Measurements from ENCODE around the gene TMEM182. TPM values are rescaled to one million over a fixed set of nuclear protein-coding genes. Genes with fewer than 3 reads are reported as not detected.

Gene TMEM182
- total RNA-seq, 1 donor from 2014 or later = 6.1 TPM

- no peak for TF ChIP-seq CTCF (IDR thresholded peaks at IDR 0.05; ENCODE audit: insufficient read depth, low read length, severe bottlenecking)
- Histone ChIP-seq H3K36me3 (ENCODE audit: control insufficient read depth, insufficient read depth, low read length) (no peaks in the 10 kb centered on the region), H3K4me3 (ENCODE audit: low read depth, low read length) (no peak overlapping the region), H3K27me3 (ENCODE audit: control insufficient read depth, insufficient read depth, low read length) (peaks cover 1% of the 10 kb centered on the region)
- FAIRE-seq (no peak), DNase-seq (ENCODE audit: low read depth) (no peak)
Measured at GRCh38 chr2:102788885-102789260, 27.0 kb downstream of the TMEM182 start.

- FAIRE-seq = peak; percentile 58
- Histone ChIP-seq H3K4me3 (ENCODE audit: low read depth, low read length) (no peak overlapping the region), H3K27me3 (ENCODE audit: control insufficient read depth, insufficient read depth, low read length) (peaks cover 1% of the 10 kb centered on the region), H3K36me3 (ENCODE audit: control insufficient read depth, insufficient read depth, low read length) (no peaks in the 10 kb centered on the region)
- DNase-seq (ENCODE audit: low read depth) = no peak
- TF ChIP-seq CTCF (IDR thresholded peaks at IDR 0.05; ENCODE audit: insufficient read depth, low read length, severe bottlenecking) = no peak
Measured at GRCh38 chr2:102789349-102790090, 27.7 kb downstream of the TMEM182 start.

DNA sequence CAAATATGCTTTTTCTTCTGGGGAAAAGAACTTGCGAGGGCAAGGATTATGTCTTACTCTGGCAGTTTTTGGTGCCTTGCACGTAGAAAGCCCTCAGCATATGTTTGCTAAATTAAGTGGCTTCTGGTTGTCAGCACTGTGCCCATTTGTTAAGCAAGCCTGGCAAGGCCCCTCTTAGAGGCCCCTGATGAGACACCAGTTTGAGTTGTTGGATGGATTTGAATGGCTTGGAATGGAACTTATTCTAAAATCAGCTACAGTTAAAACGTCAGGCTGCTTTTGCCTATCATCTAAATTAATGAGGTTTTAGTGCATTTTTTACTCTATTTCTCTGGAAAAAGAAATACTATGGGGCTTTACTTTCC lies 28.2 kb downstream of the TMEM182 start:
- TF ChIP-seq CTCF (IDR thresholded peaks at IDR 0.05; ENCODE audit: insufficient read depth, low read length, severe bottlenecking) = no peak
- FAIRE-seq (no peak), DNase-seq (ENCODE audit: low read depth) (no peak)
- H3K27me3 ChIP-seq (ENCODE audit: control insufficient read depth, insufficient read depth, low read length) = peaks cover 1% of the 10 kb centered on the region
- no peak overlapping the region for H3K4me3 ChIP-seq (ENCODE audit: low read depth, low read length)
- H3K36me3 ChIP-seq (ENCODE audit: control insufficient read depth, insufficient read depth, low read length) = no peaks in the 10 kb centered on the region

DNA sequence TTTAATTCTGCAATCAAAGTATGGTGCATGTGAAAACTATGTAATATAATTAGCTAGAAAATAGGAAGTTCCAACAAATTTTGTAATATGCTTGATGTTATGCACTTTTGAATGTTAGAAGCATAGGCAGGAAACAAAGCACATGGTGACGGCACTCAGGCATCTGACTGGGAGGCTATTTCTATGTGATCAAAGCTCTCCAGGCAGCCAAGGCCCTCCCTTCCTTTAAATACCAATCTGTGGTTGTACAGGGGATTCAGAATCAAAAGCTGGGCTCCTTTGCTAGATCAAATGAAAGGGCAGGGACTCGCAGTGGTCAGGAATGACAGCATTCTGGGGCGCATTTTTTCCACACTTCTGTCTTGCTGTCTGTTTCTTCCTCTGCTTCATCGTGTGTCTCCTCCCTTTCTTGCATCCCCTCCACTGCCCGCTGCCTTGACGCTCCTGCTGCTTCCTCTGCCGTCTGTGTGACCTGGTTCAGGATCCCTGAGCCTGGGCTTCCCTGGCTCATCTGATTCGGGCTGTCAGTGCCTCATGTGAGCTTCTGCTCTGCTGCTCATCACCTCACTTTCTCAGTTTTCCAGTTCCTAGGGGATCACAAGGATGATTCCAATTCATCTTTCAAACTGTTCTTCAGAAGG lies 30.9 kb downstream of the TMEM182 start:
- DNase-seq (ENCODE audit: low read depth) (no peak), FAIRE-seq (peak; percentile 32)
- Histone ChIP-seq H3K4me3 (ENCODE audit: low read depth, low read length) (no peak overlapping the region), H3K27me3 (ENCODE audit: control insufficient read depth, insufficient read depth, low read length) (peaks cover 1% of the 10 kb centered on the region), H3K36me3 (ENCODE audit: control insufficient read depth, insufficient read depth, low read length) (no peaks in the 10 kb centered on the region)
- no peak for TF ChIP-seq CTCF (IDR thresholded peaks at IDR 0.05; ENCODE audit: insufficient read depth, low read length, severe bottlenecking)

DNA sequence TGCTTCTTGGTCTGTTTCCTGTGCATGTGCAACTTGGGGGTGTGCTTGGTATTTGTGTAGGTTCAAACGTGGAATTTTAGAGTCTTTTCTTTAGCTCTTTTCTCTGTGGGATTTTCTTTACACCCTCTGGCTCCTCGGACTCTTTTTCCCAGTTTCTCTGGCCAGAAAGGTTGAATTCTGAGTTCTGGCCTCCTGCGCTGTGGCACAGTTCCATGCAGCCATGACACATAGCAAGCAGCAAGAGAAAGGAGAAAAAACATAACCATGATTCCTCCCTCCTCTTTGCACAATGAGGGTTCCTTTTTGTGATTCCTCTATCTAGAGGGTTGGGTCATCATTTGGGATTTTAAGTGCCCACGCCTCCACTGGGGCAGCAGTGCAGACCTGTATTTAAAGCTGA lies 33.8 kb downstream of the TMEM182 start:
- TF ChIP-seq CTCF (IDR thresholded peaks at IDR 0.05; ENCODE audit: insufficient read depth, low read length, severe bottlenecking) = no peak
- H3K36me3 ChIP-seq (ENCODE audit: control insufficient read depth, insufficient read depth, low read length) = no peaks in the 10 kb centered on the region
- FAIRE-seq (no peak), DNase-seq (ENCODE audit: low read depth) (no peak)
- H3K27me3 ChIP-seq (ENCODE audit: control insufficient read depth, insufficient read depth, low read length) = no peaks in the 10 kb centered on the region
- H3K4me3 ChIP-seq (ENCODE audit: low read depth, low read length) = no peak overlapping the region
